ENCODE results near the gene RORB. TPM values are rescaled to one million over a fixed set of nuclear protein-coding genes. Genes with fewer than 3 reads are reported as not detected.

The RORB gene
- polyA plus RNA-seq, 1 experiment = not detected

DNA sequence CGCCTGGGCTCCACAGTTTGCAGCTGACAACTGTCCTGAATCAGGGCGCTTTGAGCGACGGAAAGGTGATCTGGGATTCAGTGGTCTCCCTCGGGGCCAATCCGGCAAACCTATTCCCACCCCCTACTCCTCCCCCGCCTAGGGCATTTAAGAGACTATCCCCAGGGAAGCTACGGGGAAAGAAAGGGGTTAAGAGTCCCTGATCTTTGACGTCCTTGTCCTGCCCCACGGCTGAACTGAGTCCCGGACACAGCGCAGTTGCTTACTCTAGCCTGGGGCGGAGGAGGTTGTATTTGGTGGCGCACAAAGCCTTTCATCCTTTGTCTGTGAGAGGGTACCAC, 3.4 kb downstream of the RORB start:
- ChIA-PET CTCF (no interaction called here), POLR2A (no interaction called here)
- TF ChIP-seq, protein P1, sequence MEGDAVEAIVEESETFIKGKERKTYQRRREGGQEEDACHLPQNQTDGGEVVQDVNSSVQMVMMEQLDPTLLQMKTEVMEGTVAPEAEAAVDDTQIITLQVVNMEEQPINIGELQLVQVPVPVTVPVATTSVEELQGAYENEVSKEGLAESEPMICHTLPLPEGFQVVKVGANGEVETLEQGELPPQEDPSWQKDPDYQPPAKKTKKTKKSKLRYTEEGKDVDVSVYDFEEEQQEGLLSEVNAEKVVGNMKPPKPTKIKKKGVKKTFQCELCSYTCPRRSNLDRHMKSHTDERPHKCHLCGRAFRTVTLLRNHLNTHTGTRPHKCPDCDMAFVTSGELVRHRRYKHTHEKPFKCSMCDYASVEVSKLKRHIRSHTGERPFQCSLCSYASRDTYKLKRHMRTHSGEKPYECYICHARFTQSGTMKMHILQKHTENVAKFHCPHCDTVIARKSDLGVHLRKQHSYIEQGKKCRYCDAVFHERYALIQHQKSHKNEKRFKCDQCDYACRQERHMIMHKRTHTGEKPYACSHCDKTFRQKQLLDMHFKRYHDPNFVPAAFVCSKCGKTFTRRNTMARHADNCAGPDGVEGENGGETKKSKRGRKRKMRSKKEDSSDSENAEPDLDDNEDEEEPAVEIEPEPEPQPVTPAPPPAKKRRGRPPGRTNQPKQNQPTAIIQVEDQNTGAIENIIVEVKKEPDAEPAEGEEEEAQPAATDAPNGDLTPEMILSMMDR (IDR thresholded peaks at IDR 0.05; ENCODE audit: insufficient read depth, low read depth, low read length) = no peak
- H3K4me3 ChIP-seq (ENCODE audit: low read depth, low read length) = no peak overlapping the region
- no peak for DNase-seq (ENCODE audit: low read depth)
- no peaks in the 10 kb centered on the region for H3K36me3 ChIP-seq (ENCODE audit: control insufficient read depth, insufficient read depth, low read length)
- H3K27me3 ChIP-seq (ENCODE audit: control insufficient read depth, insufficient read depth, low read length) = peaks cover 27% of the 10 kb centered on the region

DNA sequence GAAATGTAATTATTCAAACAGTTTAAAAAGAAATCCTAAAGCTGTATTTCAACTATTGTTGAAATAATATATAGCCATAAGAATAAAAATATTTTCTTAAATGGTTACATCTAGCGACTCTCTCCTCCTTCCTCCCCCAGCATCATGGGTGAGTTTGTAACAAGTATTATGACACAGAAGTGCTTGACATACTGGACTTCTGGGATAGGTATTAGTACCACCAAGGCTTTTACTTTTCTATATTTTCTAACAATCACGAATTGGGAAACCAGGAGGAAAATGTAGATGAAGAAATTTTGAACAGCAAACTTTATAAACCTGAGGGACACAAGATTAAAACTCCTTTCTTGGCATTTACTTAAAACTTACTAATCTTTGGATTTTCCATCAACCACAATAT, 4.4 kb downstream of the RORB start:
- TF ChIP-seq, protein P1 (IDR thresholded peaks at IDR 0.05; ENCODE audit: insufficient read depth, low read depth, low read length) = no peak
- Histone ChIP-seq H3K36me3 (ENCODE audit: control insufficient read depth, insufficient read depth, low read length) (no peaks in the 10 kb centered on the region), H3K4me3 (ENCODE audit: low read depth, low read length) (no peak overlapping the region), H3K27me3 (ENCODE audit: control insufficient read depth, insufficient read depth, low read length) (peaks cover 27% of the 10 kb centered on the region)
- DNase-seq (ENCODE audit: low read depth) = no peak
- POLR2A ChIA-PET = no interaction called here
- CTCF ChIA-PET = no interaction called here

DNA sequence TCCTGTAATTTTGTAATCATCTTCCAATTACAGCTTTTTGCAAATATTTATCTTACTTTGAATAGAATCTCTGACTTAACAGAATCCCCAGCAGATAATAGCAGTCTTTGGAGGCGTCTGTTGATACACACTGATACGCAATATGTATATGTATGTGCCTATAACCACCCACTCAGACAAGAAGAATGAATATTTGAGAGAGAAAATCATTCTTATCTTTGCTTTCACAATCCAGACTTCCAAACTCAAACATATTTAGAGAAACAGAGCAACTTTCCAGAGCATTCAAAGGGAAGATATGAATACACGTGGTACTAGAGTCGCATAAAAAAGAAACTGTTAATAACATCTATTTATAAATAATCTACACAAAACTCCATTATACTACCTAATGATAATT, 6.1 kb downstream of the RORB start:
- Histone ChIP-seq H3K36me3 (ENCODE audit: control insufficient read depth, insufficient read depth, low read length) (no peaks in the 10 kb centered on the region), H3K27me3 (ENCODE audit: control insufficient read depth, insufficient read depth, low read length) (peaks cover 20% of the 10 kb centered on the region), H3K4me3 (ENCODE audit: low read depth, low read length) (no peak overlapping the region)
- no peak for DNase-seq (ENCODE audit: low read depth)
- POLR2A ChIA-PET = no interaction called here
- TF ChIP-seq, protein P1 (IDR thresholded peaks at IDR 0.05; ENCODE audit: insufficient read depth, low read depth, low read length) = no peak
- CTCF ChIA-PET = no interaction called here

DNA sequence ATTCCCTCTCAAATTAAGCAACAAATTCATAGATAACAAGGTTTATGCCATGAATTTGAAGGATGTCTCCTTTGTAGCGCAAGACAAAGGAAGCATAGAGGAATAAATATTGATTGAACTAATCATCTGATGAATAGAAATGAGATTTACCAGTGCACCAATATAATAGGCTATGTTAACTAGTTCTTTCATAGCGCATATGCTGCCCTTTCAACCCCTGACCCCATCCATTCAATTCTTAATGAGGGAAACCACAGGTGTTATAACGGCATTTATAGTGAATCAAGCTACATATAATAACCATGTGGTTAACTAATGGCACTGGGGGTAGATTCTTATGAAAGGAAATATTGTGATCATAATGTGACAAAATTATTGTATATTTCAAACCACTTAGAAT, 6.5 kb downstream of the RORB start:
- TF ChIP-seq, protein P1 (IDR thresholded peaks at IDR 0.05; ENCODE audit: insufficient read depth, low read depth, low read length) = no peak
- peaks cover 18% of the 10 kb centered on the region for H3K27me3 ChIP-seq (ENCODE audit: control insufficient read depth, insufficient read depth, low read length)
- ChIA-PET POLR2A (no interaction called here), CTCF (no interaction called here)
- no peak overlapping the region for H3K4me3 ChIP-seq (ENCODE audit: low read depth, low read length)
- DNase-seq (ENCODE audit: low read depth) = no peak
- no peaks in the 10 kb centered on the region for H3K36me3 ChIP-seq (ENCODE audit: control insufficient read depth, insufficient read depth, low read length)

DNA sequence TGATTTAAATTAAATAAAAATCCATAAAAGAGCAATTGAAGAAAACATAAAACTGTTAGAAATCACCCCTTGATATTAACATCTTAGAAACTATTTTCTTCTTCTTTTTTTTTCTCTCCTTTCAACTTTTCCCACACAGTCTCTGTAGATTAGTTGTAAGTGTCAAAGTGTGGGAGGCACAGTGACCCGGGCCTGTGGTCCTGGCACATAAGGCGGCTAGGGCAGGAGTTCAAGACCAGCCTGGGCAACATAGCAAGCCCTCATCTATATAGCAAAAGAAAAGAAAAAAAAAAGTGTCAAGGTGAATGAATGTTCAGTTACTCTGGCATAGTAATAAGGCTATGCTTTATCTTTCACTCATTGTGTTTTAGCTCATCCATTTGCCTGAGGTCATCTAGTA, 14.2 kb downstream of the RORB start:
- Histone ChIP-seq H3K27me3 (ENCODE audit: control insufficient read depth, insufficient read depth, low read length) (no peaks in the 10 kb centered on the region), H3K4me3 (ENCODE audit: low read depth, low read length) (no peak overlapping the region), H3K36me3 (ENCODE audit: control insufficient read depth, insufficient read depth, low read length) (no peaks in the 10 kb centered on the region)
- TF ChIP-seq, protein P1 (IDR thresholded peaks at IDR 0.05; ENCODE audit: insufficient read depth, low read depth, low read length) = no peak
- DNase-seq (ENCODE audit: low read depth) = no peak
- POLR2A ChIA-PET = no interaction called here
- CTCF ChIA-PET = no interaction called here

All from BJ (cell line).